Osteocyte (in vitro differentiated cells): Measurements from ENCODE around the gene TIGD4. TPM values are rescaled to one million over a fixed set of nuclear protein-coding genes. Genes with fewer than 3 reads are reported as not detected.
"Not testable (repeated sequence)": the region's sequence is repeated elsewhere in the genome, so short reads cannot be mapped to it uniquely, and the experiment has no call there.

Experiments used
- DNase-seq: peaks from one replicate; pipeline ENCODE4 v3.0.0; 2021; ENCODE audit warnings: mixed read lengths; ENCODE audit not compliant: unreplicated experiment; ENCODE audit errors: extremely low spot score
- H3K27ac Mint-ChIP-seq: one replicate; pipeline ENCODE4 v1.8.0; 2021; ENCODE audit warnings: mild to moderate bottlenecking, mixed read lengths; ENCODE audit not compliant: unreplicated experiment
- H3K27me3 Mint-ChIP-seq: one replicate; pipeline ENCODE4 v1.8.0; 2021; ENCODE audit warnings: mixed read lengths; ENCODE audit not compliant: unreplicated experiment
- H3K36me3 Mint-ChIP-seq: one replicate; pipeline ENCODE4 v1.8.0; 2021; ENCODE audit warnings: mixed read lengths; ENCODE audit not compliant: unreplicated experiment
- H3K4me1 Mint-ChIP-seq: one replicate; pipeline ENCODE4 v1.8.0; 2021; ENCODE audit warnings: mixed read lengths; ENCODE audit not compliant: unreplicated experiment
- H3K4me3 Mint-ChIP-seq: one replicate; pipeline ENCODE4 v1.8.0; 2021; ENCODE audit warnings: mild to moderate bottlenecking, moderate library complexity, mixed read lengths; ENCODE audit not compliant: unreplicated experiment
- H3K9me3 Mint-ChIP-seq: one replicate; pipeline ENCODE4 v1.8.0; 2021; ENCODE audit warnings: mixed read lengths; ENCODE audit not compliant: unreplicated experiment
- CTCF ChIP-seq: fragments of 200-600 bp; sonication (generic); IDR thresholded peaks from 2 replicates; pipeline ENCODE4 v1.5.0; 2021; ENCODE audit warnings: antibody characterized with exemption, mild to moderate bottlenecking, moderate library complexity
- total RNA-seq: library from RNA; stranded (reverse); gene quantifications from 2 replicates; pipeline ENCODE4 v1.2.1, GENCODE V29; 2021

The TIGD4 gene
- total RNA-seq, 1 donor from 2014 or later, result 0.19 TPM

GRCh38 chr4:152773339-152773738 is 6.2 kb downstream of the TIGD4 start:
- peaks cover 1% of the 10 kb centered on the region for H3K4me1 Mint-ChIP-seq
- no peaks in the 10 kb centered on the region for H3K36me3 Mint-ChIP-seq
- H3K27ac Mint-ChIP-seq, result no peak overlapping the region
- peaks cover 30% of the 10 kb centered on the region for H3K27me3 Mint-ChIP-seq
- H3K9me3 Mint-ChIP-seq, result no peaks in the 10 kb centered on the region
- no peak for TF ChIP-seq CTCF
- H3K4me3 Mint-ChIP-seq, result no peak overlapping the region
- no peak for DNase-seq

DNA sequence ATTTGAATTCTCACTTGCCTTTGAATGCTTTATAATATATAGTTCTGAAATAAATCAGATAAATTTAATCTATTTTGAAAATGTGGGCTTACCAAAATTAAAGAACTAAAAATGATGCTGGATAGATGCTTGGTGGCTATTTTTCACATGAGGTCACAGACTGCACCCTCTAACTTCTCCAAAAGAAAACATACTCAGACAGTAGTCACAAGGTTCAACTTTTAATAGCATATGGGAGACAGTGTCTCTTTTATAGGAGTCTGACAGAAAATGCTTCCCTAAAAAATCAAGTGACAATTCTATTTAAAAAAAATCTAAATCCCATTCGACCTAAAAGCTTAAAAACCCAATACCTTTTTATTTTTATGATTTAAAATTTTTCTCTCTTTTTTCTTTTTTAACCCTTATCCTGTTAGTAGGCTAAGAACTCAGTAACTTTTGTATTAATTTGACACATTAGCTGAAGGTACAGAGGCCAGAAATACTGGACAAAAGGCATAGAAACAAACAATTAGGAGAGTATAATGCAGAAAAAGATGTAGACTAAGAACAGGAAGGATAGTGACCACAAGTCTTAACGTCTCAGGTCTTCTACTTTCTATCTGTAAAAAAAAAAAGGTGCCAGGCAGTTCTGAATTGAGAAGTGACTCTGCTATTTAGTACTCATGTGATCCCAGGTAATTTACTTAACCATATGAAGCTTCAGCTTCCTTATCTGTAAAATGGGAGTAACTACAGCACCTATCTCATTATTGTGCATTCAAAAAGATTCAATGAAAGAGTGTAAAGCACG is 7.6 kb downstream of the TIGD4 start:
- no peak for TF ChIP-seq CTCF
- H3K27me3 Mint-ChIP-seq, result peaks cover 28% of the 10 kb centered on the region
- no peak overlapping the region for H3K4me3 Mint-ChIP-seq
- H3K4me1 Mint-ChIP-seq, result no peaks in the 10 kb centered on the region
- no peak overlapping the region for H3K27ac Mint-ChIP-seq
- no peaks in the 10 kb centered on the region for H3K9me3 Mint-ChIP-seq
- no peak for DNase-seq
- H3K36me3 Mint-ChIP-seq, result no peaks in the 10 kb centered on the region

DNA sequence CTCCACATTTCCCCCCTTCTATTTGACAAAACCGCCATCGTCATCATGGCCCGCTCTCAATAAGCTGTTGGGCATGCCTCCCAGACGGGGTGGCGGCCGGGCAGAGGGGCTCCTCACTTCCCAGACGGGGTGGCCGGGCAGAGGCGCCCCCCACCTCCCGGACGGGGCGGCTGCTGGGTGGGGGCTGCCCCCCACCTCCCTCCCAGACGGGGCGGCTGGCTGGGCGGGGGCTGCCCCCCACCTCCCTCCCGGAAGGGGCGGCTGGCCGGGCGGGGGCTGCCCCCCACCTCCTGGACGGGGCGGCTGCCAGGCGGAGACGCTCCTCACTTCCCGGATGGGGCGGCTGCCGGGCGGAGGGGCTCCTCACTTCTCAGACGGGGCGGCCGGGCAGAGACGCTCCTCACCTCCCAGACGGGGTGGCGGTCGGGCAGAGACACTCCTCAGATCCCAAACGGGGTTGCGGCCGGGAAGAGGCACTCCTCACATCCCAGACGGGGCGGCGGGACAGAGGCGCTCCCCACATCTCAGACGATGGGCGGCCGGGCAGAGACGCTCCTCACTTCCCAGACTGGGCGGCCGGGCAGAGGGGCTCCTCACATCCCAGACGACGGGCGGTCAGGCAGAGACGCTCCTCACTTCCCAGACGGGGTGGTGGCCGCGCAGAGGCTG is 14.3 kb downstream of the TIGD4 start:
- H3K27ac Mint-ChIP-seq, H3K9me3 Mint-ChIP-seq, DNase-seq, H3K4me3 Mint-ChIP-seq, H3K4me1 Mint-ChIP-seq, H3K36me3 Mint-ChIP-seq: not testable (repeated sequence)
- H3K27me3 Mint-ChIP-seq, result peaks cover 40% of the 10 kb centered on the region

- no peak for TF ChIP-seq CTCF
- H3K27ac Mint-ChIP-seq, result no peak overlapping the region
- H3K27me3 Mint-ChIP-seq, result peaks cover 41% of the 10 kb centered on the region
- no peak overlapping the region for H3K4me3 Mint-ChIP-seq
- no peaks in the 10 kb centered on the region for H3K4me1 Mint-ChIP-seq
- no peak for DNase-seq
- H3K9me3 Mint-ChIP-seq, result no peaks in the 10 kb centered on the region
- H3K36me3 Mint-ChIP-seq, result no peaks in the 10 kb centered on the region
These were observed 15.7 kb downstream of the TIGD4 start for GRCh38 chr4:152763796-152764195.

GRCh38 chr4:152748619-152749018 is 30.9 kb downstream of the TIGD4 start:
- DNase-seq, result no peak
- Mint-ChIP-seq H3K4me3 (no peak overlapping the region), H3K4me1 (no peaks in the 10 kb centered on the region), H3K9me3 (no peaks in the 10 kb centered on the region), H3K27ac (no peak overlapping the region), H3K36me3 (no peaks in the 10 kb centered on the region), H3K27me3 (peaks cover 12% of the 10 kb centered on the region)
- no peak for TF ChIP-seq CTCF
